K562 (cell line): ENCODE data around the gene TIGD7. TPM values are rescaled to one million over a fixed set of nuclear protein-coding genes. Genes with fewer than 3 reads are reported as not detected.

Experiments
- FOSL1 ChIP-seq: fragments of 200-800 bp; sonication (Bioruptor generic); conservative IDR thresholded peaks from 2 replicates; pipeline ENCODE4 v1.6.1; 2016; ENCODE audit warnings: missing genetic modification characterization, missing compliant biosample characterization
- JUNB ChIP-seq: fragments of 450-650 bp; formaldehyde crosslinking; conservative IDR thresholded peaks from 2 replicates; pipeline ENCODE4 v1.4.0; 2020; ENCODE audit warnings: mild to moderate bottlenecking
- KLF16 ChIP-seq: IDR thresholded peaks from 2 replicates; pipeline ENCODE4 v1.6.1; 2016; ENCODE audit warnings: antibody characterized with exemption
- L3MBTL2 ChIP-seq: fragments of 450-650 bp; IDR thresholded peaks from 2 replicates; pipeline ENCODE4 v1.6.1; 2016; ENCODE audit warnings: mild to moderate bottlenecking, moderate library complexity
- RBM25 ChIP-seq: fragments of 200-400 bp; formaldehyde crosslinking; IDR thresholded peaks from 2 replicates; pipeline ENCODE4 v1.6.1; 2018; ENCODE audit warnings: low read length, low read depth, moderate library complexity; ENCODE audit not compliant: severe bottlenecking
- RBM34 ChIP-seq: fragments of 200-400 bp; formaldehyde crosslinking; IDR thresholded peaks from 2 replicates; pipeline ENCODE4 v1.6.1; 2018; ENCODE audit warnings: low read length, borderline replicate concordance; ENCODE audit not compliant: insufficient read depth
- RUNX1 ChIP-seq: sonication (generic); IDR thresholded peaks from 2 replicates; pipeline ENCODE4 v1.6.1; 2016; ENCODE audit warnings: antibody characterized with exemption, low read depth
- ZC3H4 ChIP-seq: sonication (generic); formaldehyde crosslinking; IDR thresholded peaks from 2 replicates; pipeline ENCODE4 v1.9.0; 2021; ENCODE audit warnings: missing genetic modification reagents, borderline replicate concordance
- ZNF197 ChIP-seq: fragments of 200-800 bp; sonication (Bioruptor generic); IDR thresholded peaks from 2 replicates; pipeline ENCODE4 v1.6.1; 2016; ENCODE audit warnings: low read depth, missing genetic modification characterization, missing compliant biosample characterization
- polyA plus RNA-seq, 8 experiments: library from polyadenylated mRNA; depleted of rRNA in 4 of 8; stranded (reverse) in 5 of 8; unstranded in 3 of 8; fragments of >200 nt; fragmentation: Nextera tagmentation in 2 of 8; fragmentation: Illumina TruSeq in 1 of 8; extraction: Ambion mirVana in 2 of 8; extraction: Trizol in 1 of 8; gene quantifications; 2 replicates each; pipeline versions ENCODE4 v1.2.1 to v1.2.3, GENCODE V29; 2011 to 2014; ENCODE audit warnings: inconsistent platforms in 1 of 8, missing spikeins in 1 of 8
- total RNA-seq, 7 experiments: library from RNA; depleted of rRNA in 6 of 7; stranded (reverse); fragments of >200 nt in 6 of 7; fragmentation: Illumina TruSeq in 2 of 7; extraction: Trizol in 2 of 7; gene quantifications; 2 replicates each; pipeline versions ENCODE4 v1.2.1 to v1.2.3, GENCODE V29; 2011 to 2021; ENCODE audit warnings: low replicate concordance in 1 of 7
- TF ChIP-seq, protein P1 (sequence below): sonication (generic); formaldehyde crosslinking; IDR thresholded peaks from 2 replicates; pipeline ENCODE4 v1.9.0; 2022; ENCODE audit warnings: mild to moderate bottlenecking, missing genetic modification reagents
- TF ChIP-seq, protein P2 (sequence below): fragments of 150-350 bp; conservative IDR thresholded peaks from 2 replicates; pipeline ENCODE4 v1.6.1; 2014; ENCODE audit warnings: low read length
- TF ChIP-seq, protein P3 (sequence below): fragments of 450-650 bp; IDR thresholded peaks from one replicate; pipeline ENCODE4 v1.6.1; 2018; ENCODE audit warnings: mild to moderate bottlenecking, moderate library complexity; ENCODE audit not compliant: partially characterized antibody
- TF ChIP-seq, protein P4 (sequence below): fragments of 450-650 bp; formaldehyde crosslinking; IDR thresholded peaks from 2 replicates; pipeline ENCODE4 v1.4.0; 2022; ENCODE audit warnings: missing genetic modification characterization
- TF ChIP-seq, protein P5 (sequence below): sonication (generic); formaldehyde crosslinking; IDR thresholded peaks from 2 replicates; pipeline ENCODE4 v1.8.0; 2022; ENCODE audit warnings: mild to moderate bottlenecking, missing genetic modification reagents
- TF ChIP-seq, protein P6 (sequence below): fragments of 450-650 bp; IDR thresholded peaks from 2 replicates; pipeline ENCODE4 v1.7.1; 2018; ENCODE audit warnings: mild to moderate bottlenecking, low read depth; ENCODE audit not compliant: partially characterized antibody

The TIGD7 gene
- total and polyA plus RNA-seq, 9 of the 15 experiments (the other 6 are each of a cell fraction or from before 2014, with no cell fraction given) = 0.84 to 10.7 (median 6.7) TPM

DNA sequence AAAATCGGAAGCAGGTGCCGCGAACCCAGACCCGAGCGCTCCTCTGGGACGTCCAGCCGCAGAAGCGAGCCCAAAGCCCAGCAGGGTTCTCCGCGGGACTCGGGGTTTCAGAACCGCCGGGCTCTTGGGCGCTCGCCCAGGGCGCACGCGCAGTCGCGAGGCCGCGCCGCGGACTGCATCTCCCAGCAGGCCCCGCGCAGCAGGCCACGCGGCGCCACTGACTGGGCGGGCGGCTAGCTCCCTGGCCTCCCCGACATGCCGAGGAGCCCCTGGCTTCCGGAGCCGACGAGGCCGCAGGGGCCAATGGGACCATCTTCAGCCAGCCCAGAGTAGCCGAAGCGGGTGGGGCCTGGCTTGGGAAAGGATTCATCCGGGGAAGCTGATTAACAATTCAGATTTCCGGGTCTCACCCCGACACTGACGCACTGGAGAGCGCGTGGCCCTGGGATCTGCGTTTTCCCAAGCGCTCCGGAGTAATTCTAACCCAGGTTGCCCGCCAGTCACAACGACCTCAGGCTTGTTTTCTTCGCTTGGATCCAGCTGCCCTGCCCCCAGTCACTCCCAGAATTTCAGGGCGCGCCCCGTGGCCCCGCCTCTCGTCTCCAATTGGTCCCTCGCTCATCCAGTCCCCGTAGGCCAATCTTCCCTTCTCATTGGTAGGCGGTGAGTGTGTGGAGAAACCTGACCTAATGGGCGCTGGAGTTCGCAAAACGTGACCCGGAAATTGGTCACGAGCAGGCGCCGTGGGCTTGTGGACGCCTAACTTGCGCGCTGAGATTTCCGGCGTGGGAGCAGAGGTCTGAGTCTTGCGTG lies 22.3 kb downstream of the TIGD7 start, which contains the start of gene ZNF263 (continued):
- TF ChIP-seq, protein P1, sequence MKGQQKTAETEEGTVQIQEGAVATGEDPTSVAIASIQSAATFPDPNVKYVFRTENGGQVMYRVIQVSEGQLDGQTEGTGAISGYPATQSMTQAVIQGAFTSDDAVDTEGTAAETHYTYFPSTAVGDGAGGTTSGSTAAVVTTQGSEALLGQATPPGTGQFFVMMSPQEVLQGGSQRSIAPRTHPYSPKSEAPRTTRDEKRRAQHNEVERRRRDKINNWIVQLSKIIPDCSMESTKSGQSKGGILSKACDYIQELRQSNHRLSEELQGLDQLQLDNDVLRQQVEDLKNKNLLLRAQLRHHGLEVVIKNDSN (CRISPR knock-in tag) = peak; percentile 95
- no peak for TF ChIP-seq RBM34
- TF ChIP-seq ZC3H4 (CRISPR knock-in tag) = no peak
- TF ChIP-seq, protein P2, sequence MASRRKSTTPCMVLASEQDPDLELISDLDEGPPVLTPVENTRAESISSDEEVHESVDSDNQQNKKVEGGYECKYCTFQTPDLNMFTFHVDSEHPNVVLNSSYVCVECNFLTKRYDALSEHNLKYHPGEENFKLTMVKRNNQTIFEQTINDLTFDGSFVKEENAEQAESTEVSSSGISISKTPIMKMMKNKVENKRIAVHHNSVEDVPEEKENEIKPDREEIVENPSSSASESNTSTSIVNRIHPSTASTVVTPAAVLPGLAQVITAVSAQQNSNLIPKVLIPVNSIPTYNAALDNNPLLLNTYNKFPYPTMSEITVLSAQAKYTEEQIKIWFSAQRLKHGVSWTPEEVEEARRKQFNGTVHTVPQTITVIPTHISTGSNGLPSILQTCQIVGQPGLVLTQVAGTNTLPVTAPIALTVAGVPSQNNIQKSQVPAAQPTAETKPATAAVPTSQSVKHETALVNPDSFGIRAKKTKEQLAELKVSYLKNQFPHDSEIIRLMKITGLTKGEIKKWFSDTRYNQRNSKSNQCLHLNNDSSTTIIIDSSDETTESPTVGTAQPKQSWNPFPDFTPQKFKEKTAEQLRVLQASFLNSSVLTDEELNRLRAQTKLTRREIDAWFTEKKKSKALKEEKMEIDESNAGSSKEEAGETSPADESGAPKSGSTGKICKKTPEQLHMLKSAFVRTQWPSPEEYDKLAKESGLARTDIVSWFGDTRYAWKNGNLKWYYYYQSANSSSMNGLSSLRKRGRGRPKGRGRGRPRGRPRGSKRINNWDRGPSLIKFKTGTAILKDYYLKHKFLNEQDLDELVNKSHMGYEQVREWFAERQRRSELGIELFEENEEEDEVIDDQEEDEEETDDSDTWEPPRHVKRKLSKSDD = no peak
- TF ChIP-seq JUNB (CRISPR knock-in tag) = no peak
- TF ChIP-seq, protein P3, sequence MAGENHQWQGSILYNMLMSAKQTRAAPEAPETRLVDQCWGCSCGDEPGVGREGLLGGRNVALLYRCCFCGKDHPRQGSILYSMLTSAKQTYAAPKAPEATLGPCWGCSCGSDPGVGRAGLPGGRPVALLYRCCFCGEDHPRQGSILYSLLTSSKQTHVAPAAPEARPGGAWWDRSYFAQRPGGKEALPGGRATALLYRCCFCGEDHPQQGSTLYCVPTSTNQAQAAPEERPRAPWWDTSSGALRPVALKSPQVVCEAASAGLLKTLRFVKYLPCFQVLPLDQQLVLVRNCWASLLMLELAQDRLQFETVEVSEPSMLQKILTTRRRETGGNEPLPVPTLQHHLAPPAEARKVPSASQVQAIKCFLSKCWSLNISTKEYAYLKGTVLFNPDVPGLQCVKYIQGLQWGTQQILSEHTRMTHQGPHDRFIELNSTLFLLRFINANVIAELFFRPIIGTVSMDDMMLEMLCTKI = no peak
- no peak for TF ChIP-seq KLF16
- no peak for TF ChIP-seq RUNX1
- TF ChIP-seq, protein P4, sequence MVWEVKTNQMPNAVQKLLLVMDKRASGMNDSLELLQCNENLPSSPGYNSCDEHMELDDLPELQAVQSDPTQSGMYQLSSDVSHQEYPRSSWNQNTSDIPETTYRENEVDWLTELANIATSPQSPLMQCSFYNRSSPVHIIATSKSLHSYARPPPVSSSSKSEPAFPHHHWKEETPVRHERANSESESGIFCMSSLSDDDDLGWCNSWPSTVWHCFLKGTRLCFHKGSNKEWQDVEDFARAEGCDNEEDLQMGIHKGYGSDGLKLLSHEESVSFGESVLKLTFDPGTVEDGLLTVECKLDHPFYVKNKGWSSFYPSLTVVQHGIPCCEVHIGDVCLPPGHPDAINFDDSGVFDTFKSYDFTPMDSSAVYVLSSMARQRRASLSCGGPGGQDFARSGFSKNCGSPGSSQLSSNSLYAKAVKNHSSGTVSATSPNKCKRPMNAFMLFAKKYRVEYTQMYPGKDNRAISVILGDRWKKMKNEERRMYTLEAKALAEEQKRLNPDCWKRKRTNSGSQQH (CRISPR knock-in tag) = no peak
- TF ChIP-seq, protein P5, sequence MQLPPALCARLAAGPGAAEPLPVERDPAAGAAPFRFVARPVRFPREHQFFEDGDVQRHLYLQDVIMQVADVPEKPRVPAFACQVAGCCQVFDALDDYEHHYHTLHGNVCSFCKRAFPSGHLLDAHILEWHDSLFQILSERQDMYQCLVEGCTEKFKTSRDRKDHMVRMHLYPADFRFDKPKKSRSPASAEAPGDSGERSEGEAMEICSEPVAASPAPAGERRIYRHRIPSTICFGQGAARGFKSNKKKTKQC (CRISPR knock-in tag) = no peak; the same call in none of the 2 replicates
- peak; percentile 98 for TF ChIP-seq L3MBTL2
- TF ChIP-seq, protein P6, sequence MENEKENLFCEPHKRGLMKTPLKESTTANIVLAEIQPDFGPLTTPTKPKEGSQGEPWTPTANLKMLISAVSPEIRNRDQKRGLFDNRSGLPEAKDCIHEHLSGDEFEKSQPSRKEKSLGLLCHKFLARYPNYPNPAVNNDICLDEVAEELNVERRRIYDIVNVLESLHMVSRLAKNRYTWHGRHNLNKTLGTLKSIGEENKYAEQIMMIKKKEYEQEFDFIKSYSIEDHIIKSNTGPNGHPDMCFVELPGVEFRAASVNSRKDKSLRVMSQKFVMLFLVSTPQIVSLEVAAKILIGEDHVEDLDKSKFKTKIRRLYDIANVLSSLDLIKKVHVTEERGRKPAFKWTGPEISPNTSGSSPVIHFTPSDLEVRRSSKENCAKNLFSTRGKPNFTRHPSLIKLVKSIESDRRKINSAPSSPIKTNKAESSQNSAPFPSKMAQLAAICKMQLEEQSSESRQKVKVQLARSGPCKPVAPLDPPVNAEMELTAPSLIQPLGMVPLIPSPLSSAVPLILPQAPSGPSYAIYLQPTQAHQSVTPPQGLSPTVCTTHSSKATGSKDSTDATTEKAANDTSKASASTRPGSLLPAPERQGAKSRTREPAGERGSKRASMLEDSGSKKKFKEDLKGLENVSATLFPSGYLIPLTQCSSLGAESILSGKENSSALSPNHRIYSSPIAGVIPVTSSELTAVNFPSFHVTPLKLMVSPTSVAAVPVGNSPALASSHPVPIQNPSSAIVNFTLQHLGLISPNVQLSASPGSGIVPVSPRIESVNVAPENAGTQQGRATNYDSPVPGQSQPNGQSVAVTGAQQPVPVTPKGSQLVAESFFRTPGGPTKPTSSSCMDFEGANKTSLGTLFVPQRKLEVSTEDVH = peak; percentile 88
- TF ChIP-seq ZNF197 (CRISPR knock-in tag) = 0 out of 2 replicates have a peak, but pooled peaks have one; percentile 51
- peak; percentile 52; the same call in 1 of the 2 replicates for TF ChIP-seq FOSL1 (tag)
- peak; percentile 35 for TF ChIP-seq RBM25
